Esophagus muscularis mucosa (tissue), 4 donors: Measurements from ENCODE around the gene MRPL18. TPM values are rescaled to one million over a fixed set of nuclear protein-coding genes. Genes with fewer than 3 reads are reported as not detected.

Experiments
- DNase-seq: peaks from one replicate; pipeline ENCODE4 v3.0.0-alpha.2; 2017; ENCODE audit errors: extremely low spot score
- H3K27ac ChIP-seq, 4 donors: fragments of 200-600 bp; sonication (generic); replicated peaks in 1 of 4; 1 replicate in 3 of 4; 2 replicates in 1 of 4; pipeline ENCODE4 v1.5.1; 2016 to 2019; ENCODE audit warnings: mild to moderate bottlenecking in 1 of 4
- H3K27me3 ChIP-seq, 4 donors: fragments of 200-600 bp; sonication (generic); one replicate each; pipeline versions ENCODE4 v1.5.1 to v1.6.0; 2016 to 2019
- H3K36me3 ChIP-seq, 4 donors: fragments of 200-600 bp; sonication (generic); one replicate each; pipeline ENCODE4 v1.5.1; 2016 to 2019
- H3K4me1 ChIP-seq, 4 donors: fragments of 200-600 bp; sonication (generic); one replicate each; pipeline ENCODE4 v1.5.1; 2016 to 2019
- H3K4me3 ChIP-seq, 4 donors: fragments of 200-600 bp; sonication (generic); 1 replicate in 2 of 4; 2 replicates in 2 of 4; pipeline ENCODE4 v1.5.1; 2016 to 2019; ENCODE audit warnings: mild to moderate bottlenecking in 4 of 4, moderate library complexity in 1 of 4
- H3K9me3 ChIP-seq, 4 donors: fragments of 200-600 bp; sonication (generic); 1 replicate in 3 of 4; 2 replicates in 1 of 4; pipeline ENCODE4 v1.5.1; 2016 to 2019
- EP300 ChIP-seq: sonication (generic); formaldehyde crosslinking; IDR thresholded peaks from one replicate; pipeline ENCODE4 v1.6.1; 2017; ENCODE audit warnings: antibody characterized with exemption
- POLR2A ChIP-seq: fragments of 450-650 bp; IDR thresholded peaks from one replicate; pipeline ENCODE4 v1.6.1; 2017; ENCODE audit warnings: antibody characterized with exemption, moderate library complexity, mild to moderate bottlenecking, low read depth
- POLR2AphosphoS5 ChIP-seq, 2 donors: sonication (generic); formaldehyde crosslinking; IDR thresholded peaks; one replicate each; pipeline ENCODE4 v1.6.1; 2017; ENCODE audit warnings: antibody characterized with exemption in 2 of 2
- WGBS: methylation state at CpG from one replicate; pipeline ENCODE4 v1.1.5; 2018; 5-methylcytosine and 5-hydroxymethylcytosine counted together
- intact Hi-C: fragments of 100-400 bp; cut with DNase I; formaldehyde crosslinking; loops from one replicate; pipeline ENCODE4 v1.15.1; 2023
- total RNA-seq, 4 donors: library from RNA; depleted of rRNA; stranded (reverse); fragments of >200 nt; gene quantifications; one replicate each; pipeline versions ENCODE4 v1.1.0 to v1.2.1, GENCODE V29; 2016
- TF ChIP-seq, protein P1 (sequence below), 3 experiments: fragments of 200-600 bp in 2 of 3; fragments of 450-650 bp in 1 of 3; sonication (generic) in 2 of 3; IDR thresholded peaks; one replicate each; pipeline ENCODE4 v1.5.1; 2017 to 2019; ENCODE audit warnings: antibody characterized with exemption in 3 of 3, mild to moderate bottlenecking in 2 of 3, moderate library complexity in 1 of 3

MRPL18 gene
- total RNA-seq, 4 donors from 2014 or later: 63.3 to 92.9 (median 69.2) TPM

DNA sequence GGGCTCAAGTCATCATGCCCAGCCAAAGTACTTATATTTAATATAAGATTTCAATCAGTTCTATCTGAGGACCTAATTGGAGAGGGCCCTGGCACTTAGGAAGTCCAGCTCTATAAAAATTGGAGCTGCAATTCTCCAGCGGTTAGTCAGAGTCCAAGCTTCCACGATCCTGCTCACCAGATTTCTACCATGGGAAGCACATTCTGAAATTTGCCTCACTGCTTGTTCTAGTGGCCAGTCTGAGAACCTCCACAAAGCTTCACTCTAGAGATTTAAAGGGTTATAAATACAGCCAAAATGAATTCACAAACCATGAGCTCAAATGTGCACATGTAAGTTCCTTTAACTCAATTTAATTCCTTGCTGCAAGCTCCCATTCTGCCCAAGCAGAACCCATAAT is 43.3 kb downstream of the MRPL18 start:
- H3K4me3 ChIP-seq: no peak overlapping the region
- H3K36me3 ChIP-seq: no peaks in the 10 kb centered on the region
- intact Hi-C loops: no loop called here
- H3K9me3 ChIP-seq: no peaks in the 10 kb centered on the region
- no peak overlapping the region for H3K27ac ChIP-seq
- WGBS: 82% methylated on average over 2 of the region's 2 CpGs
- no peaks in the 10 kb centered on the region for H3K4me1 ChIP-seq
- TF ChIP-seq POLR2AphosphoS5 (IDR thresholded peaks at IDR 0.05) (no peak), EP300 (no peak), POLR2A (no peak)
- TF ChIP-seq, protein P1, sequence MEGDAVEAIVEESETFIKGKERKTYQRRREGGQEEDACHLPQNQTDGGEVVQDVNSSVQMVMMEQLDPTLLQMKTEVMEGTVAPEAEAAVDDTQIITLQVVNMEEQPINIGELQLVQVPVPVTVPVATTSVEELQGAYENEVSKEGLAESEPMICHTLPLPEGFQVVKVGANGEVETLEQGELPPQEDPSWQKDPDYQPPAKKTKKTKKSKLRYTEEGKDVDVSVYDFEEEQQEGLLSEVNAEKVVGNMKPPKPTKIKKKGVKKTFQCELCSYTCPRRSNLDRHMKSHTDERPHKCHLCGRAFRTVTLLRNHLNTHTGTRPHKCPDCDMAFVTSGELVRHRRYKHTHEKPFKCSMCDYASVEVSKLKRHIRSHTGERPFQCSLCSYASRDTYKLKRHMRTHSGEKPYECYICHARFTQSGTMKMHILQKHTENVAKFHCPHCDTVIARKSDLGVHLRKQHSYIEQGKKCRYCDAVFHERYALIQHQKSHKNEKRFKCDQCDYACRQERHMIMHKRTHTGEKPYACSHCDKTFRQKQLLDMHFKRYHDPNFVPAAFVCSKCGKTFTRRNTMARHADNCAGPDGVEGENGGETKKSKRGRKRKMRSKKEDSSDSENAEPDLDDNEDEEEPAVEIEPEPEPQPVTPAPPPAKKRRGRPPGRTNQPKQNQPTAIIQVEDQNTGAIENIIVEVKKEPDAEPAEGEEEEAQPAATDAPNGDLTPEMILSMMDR (IDR thresholded peaks at IDR 0.05): no peak
- DNase-seq: no peak
- H3K27me3 ChIP-seq: peaks cover 0 to 9% (median 0%) of the 10 kb centered on the region in 4 donors

DNA sequence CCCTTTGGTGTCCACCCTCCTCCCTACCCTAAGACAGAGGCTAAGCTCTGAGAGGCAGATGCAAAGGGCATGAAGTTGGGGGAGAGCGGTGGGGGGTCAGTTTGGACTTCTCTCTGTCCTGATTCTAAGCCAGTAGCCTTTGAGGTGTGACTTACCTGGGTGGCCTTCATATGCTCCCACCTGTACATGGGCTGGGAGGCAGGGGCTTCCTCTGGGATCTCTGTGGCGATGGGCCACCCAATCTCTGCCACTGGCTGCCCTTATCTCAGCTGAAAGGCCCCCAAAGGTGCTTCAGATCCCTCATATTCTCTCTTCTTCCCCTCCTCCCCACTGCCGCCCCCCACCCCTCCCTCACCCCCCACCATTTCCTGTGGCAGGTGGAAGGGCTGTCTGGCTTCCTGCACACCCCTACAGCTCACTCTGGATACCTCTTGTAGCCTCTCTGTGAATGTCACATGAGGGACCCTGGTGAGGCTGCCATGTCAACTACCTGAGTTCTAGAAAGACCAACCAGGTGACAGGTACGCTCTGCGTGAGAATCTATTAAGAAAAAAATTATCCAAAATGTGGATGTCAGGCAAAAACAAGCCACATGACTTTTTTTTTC is 43.8 kb downstream of the MRPL18 start:
- TF ChIP-seq EP300 (no peak), POLR2AphosphoS5 (IDR thresholded peaks at IDR 0.05) (no peak), POLR2A (no peak)
- TF ChIP-seq, protein P1 (IDR thresholded peaks at IDR 0.05): no peak
- intact Hi-C loops: no loop called here
- DNase-seq: no peak
- 93% methylated on average over 2 of the region's 5 CpGs for WGBS
- no peaks in the 10 kb centered on the region for H3K9me3 ChIP-seq
- no peak overlapping the region for H3K27ac ChIP-seq
- H3K27me3 ChIP-seq: peaks cover 0 to 9% (median 0%) of the 10 kb centered on the region in 4 donors
- H3K4me3 ChIP-seq: no peak overlapping the region
- no peaks in the 10 kb centered on the region for H3K36me3 ChIP-seq
- no peaks in the 10 kb centered on the region for H3K4me1 ChIP-seq

DNA sequence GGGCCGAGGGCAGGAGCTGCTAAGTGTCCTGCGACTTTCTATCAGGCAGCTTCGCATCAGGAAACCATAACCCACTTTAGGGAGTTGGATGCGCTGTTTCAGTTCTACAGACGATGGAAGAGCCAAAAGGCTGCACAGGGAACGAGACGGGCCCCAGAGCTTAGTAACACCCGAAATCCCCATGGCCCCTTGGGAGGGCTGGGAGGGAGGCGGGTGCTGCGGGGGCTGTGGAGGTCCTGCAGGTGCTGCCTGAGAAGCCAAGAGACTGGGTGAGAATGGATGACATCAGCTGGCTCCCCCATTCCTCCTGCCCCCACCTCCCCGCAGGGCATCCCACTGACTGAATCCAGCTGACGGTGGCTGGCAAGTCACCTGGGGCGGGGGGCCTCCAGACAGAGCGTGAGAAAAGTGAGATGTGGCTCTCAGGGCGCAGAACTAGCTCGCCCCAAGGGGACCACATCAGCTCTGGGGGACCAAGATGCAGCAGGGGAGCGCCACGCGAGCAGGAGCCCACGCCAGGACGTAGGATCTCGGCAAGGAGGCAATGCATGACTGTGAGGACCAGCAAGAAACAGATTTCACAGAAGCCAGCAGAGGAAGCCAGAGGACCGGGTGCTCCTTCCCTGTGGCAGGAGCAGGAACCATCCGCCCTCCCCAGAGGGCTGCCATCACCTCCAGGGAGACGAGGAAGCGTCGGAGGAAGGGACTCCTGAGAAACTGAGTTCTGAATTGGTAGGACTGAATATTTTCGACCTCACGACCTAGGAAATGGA is 46.6 kb downstream of the MRPL18 start:
- TF ChIP-seq, protein P1 (IDR thresholded peaks at IDR 0.05): no peak
- TF ChIP-seq EP300: no peak
- Histone ChIP-seq H3K4me3 (no peak overlapping the region), H3K27me3 (peaks cover 0 to 9% (median 0%) of the 10 kb centered on the region in 4 donors), H3K27ac (no peak overlapping the region), H3K4me1 (no peaks in the 10 kb centered on the region), H3K9me3 (no peaks in the 10 kb centered on the region), H3K36me3 (no peaks in the 10 kb centered on the region)
- no peak for DNase-seq
- WGBS: 80% methylated on average over 25 of the region's 29 CpGs
- intact Hi-C loops: no loop called here

DNA sequence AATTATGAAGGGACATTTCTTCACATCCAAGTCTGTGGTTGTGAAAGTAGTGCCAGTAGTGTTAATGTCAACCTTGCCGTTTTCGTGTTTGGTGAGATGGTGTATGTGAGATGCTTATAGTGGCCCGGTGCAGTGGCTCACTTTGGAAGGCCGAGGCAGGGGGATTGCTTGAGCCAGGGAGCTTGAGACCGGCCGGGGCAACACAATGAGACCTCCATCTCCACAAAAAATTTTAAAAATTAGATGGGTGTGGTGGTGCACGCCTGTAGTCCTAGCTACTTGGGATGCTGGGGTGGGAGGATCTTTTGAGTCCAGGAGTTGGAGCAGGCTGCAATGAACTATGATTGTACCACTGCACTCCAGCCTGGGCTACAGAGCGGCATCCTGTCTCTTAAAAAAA is 47.2 kb downstream of the MRPL18 start:
- H3K4me3 ChIP-seq: no peak overlapping the region
- H3K9me3 ChIP-seq: no peaks in the 10 kb centered on the region
- peaks cover 0 to 9% (median 0%) of the 10 kb centered on the region in 4 donors for H3K27me3 ChIP-seq
- DNase-seq: no peak
- WGBS: 85% methylated on average over 8 of the region's 8 CpGs
- H3K36me3 ChIP-seq: no peaks in the 10 kb centered on the region
- no peak overlapping the region for H3K27ac ChIP-seq
- intact Hi-C loops: no loop called here
- no peaks in the 10 kb centered on the region for H3K4me1 ChIP-seq
- TF ChIP-seq EP300 (no peak), POLR2AphosphoS5 (IDR thresholded peaks at IDR 0.05) (no peak), POLR2A (no peak)
- TF ChIP-seq, protein P1 (IDR thresholded peaks at IDR 0.05): no peak
